ENCODE results near the gene CDH8. TPM values are rescaled to one million over a fixed set of nuclear protein-coding genes. Genes with fewer than 3 reads are reported as not detected.

The CDH8 gene
- total RNA-seq, 1 donor from 2014 or later: 0.69 TPM

DNA sequence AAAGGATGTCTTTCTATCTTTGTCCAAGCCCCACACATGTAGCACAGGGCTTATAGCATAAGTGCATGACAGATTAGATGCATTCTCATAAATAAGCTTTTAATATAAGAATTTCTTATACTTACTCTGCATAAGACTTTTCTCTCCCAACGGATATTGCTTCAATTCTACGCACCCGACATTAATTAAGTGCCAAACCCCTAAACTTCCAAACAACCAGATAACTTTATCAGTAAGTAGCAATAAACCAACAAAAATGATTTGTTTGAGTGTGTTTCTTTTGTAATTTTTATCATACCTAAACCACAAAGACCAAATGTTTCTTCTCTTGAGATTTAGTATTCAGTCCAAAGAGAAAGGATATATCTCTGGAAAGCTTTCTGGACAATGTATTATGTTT lies 391.5 kb downstream of the CDH8 start:
- H3K27ac Mint-ChIP-seq: no peak overlapping the region
- no peak overlapping the region for H3K4me3 Mint-ChIP-seq
- ATAC-seq (ENCODE audit: low read depth) (no peak), DNase-seq (no peak)
- no peaks in the 10 kb centered on the region for H3K4me1 Mint-ChIP-seq
- ChIA-PET CTCF (no interaction called here), POLR2A (no interaction called here)
- no peaks in the 10 kb centered on the region for H3K36me3 Mint-ChIP-seq (ENCODE audit: low read depth)
- intact Hi-C loops (cut with micrococcal nuclease): no loop called here
- H3K9me3 Mint-ChIP-seq: peaks cover 5% of the 10 kb centered on the region
- TF ChIP-seq, protein P1, sequence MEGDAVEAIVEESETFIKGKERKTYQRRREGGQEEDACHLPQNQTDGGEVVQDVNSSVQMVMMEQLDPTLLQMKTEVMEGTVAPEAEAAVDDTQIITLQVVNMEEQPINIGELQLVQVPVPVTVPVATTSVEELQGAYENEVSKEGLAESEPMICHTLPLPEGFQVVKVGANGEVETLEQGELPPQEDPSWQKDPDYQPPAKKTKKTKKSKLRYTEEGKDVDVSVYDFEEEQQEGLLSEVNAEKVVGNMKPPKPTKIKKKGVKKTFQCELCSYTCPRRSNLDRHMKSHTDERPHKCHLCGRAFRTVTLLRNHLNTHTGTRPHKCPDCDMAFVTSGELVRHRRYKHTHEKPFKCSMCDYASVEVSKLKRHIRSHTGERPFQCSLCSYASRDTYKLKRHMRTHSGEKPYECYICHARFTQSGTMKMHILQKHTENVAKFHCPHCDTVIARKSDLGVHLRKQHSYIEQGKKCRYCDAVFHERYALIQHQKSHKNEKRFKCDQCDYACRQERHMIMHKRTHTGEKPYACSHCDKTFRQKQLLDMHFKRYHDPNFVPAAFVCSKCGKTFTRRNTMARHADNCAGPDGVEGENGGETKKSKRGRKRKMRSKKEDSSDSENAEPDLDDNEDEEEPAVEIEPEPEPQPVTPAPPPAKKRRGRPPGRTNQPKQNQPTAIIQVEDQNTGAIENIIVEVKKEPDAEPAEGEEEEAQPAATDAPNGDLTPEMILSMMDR (IDR thresholded peaks at IDR 0.05): no peak
- H3K27me3 Mint-ChIP-seq: no peaks in the 10 kb centered on the region

DNA sequence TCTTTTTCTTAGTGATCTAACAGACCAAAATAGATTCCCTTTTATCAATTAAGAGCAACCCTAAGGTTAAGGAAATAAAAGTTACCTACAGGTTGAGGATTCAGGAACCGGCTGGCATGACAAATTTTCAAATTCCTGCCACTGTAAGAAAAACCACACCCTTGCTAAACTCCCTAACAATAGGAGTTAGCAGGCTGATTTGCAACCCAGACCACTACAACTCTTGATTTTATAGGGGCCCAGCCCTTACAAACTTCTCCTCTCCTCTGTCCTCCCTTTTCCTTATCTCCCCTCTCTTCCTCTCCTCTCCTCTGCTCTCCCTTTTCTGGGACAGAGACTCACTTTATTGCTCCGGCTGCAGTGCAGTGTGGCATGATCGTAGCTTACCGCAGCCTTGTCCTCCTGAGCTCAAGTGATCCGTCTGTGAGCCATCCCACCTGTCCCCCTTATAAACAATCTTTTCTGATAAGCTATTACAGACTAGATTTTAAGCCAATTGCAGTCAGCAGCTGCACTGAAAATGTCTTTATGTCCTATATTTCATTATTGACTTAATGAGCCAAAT lies 418.9 kb downstream of the CDH8 start:
- DNase-seq: no peak
- ATAC-seq (ENCODE audit: low read depth): no peak
- POLR2A ChIA-PET: no interaction called here
- TF ChIP-seq, protein P1 (IDR thresholded peaks at IDR 0.05): no peak
- Mint-ChIP-seq H3K4me3 (no peak overlapping the region), H3K9me3 (peaks cover 7% of the 10 kb centered on the region), H3K27me3 (no peaks in the 10 kb centered on the region), H3K4me1 (no peaks in the 10 kb centered on the region), H3K36me3 (ENCODE audit: low read depth) (no peaks in the 10 kb centered on the region), H3K27ac (no peak overlapping the region)
- CTCF ChIA-PET: no interaction called here
- intact Hi-C loops (cut with micrococcal nuclease): no loop called here

DNA sequence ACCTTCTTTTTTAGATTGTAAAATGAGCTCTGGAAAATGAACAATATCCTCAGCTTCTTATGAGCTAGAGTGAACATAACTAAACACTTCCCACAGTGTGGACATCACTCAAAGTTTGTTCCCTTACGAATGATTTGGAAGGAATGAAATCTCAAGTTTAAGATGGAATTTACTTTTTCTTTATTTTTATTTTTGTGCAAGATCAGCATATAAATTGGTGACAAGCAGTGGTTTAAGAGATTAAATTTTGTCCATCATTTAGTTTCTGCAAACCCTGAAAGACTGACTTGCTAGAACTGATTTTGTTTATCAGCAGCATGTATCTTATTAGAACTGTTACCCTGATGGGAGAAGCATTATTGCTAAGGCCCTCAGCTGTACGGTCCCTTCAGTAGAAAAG lies 420.1 kb downstream of the CDH8 start:
- H3K9me3 Mint-ChIP-seq: peaks cover 8% of the 10 kb centered on the region
- intact Hi-C loops (cut with micrococcal nuclease): no loop called here
- no peaks in the 10 kb centered on the region for H3K36me3 Mint-ChIP-seq (ENCODE audit: low read depth)
- ChIA-PET POLR2A (no interaction called here), CTCF (no interaction called here)
- H3K4me1 Mint-ChIP-seq: no peaks in the 10 kb centered on the region
- ATAC-seq (ENCODE audit: low read depth) (no peak), DNase-seq (no peak)
- H3K4me3 Mint-ChIP-seq: no peak overlapping the region
- no peak overlapping the region for H3K27ac Mint-ChIP-seq
- H3K27me3 Mint-ChIP-seq: no peaks in the 10 kb centered on the region
- TF ChIP-seq, protein P1 (IDR thresholded peaks at IDR 0.05): no peak

DNA sequence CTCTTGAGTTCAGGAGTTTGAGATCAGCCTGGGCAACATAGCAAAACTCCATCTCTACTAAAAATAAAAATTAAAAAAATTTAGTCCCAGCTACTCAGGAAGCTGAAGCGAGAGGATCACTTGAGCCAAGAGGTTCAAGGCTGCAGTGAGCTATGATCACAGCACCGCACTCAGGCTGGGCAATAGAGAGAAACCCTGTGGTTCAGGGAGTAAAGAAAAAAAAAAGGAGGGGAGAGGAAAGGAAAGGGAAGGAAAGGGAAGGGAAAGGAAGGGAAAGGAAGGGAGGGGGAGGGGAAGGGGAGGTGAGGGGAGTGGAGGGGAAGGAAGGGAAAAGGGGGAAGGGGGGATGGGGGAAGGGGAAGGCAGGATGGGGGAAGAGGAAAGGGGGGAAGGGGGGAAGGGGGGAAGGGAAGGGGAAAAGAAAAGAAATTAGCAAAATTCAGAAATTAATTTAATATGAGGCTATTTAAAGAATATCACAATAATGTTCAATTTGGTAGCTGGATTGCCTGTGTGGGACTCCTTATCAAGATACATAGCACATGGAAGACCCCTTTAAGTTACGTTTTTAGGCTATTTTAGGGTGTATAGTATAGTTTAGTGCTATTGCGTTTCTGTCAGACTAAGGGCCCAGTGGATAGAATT lies 424.3 kb downstream of the CDH8 start:
- intact Hi-C loops (cut with micrococcal nuclease): no loop called here
- POLR2A ChIA-PET: no interaction called here
- ATAC-seq (ENCODE audit: low read depth) (no peak), DNase-seq (no peak)
- CTCF ChIA-PET: no interaction called here
- peaks cover 9% of the 10 kb centered on the region for H3K9me3 Mint-ChIP-seq
- no peak overlapping the region for H3K4me3 Mint-ChIP-seq
- H3K27ac Mint-ChIP-seq: no peak overlapping the region
- TF ChIP-seq, protein P1 (IDR thresholded peaks at IDR 0.05): no peak
- no peaks in the 10 kb centered on the region for H3K36me3 Mint-ChIP-seq (ENCODE audit: low read depth)
- H3K4me1 Mint-ChIP-seq: no peaks in the 10 kb centered on the region
- H3K27me3 Mint-ChIP-seq: no peaks in the 10 kb centered on the region

DNA sequence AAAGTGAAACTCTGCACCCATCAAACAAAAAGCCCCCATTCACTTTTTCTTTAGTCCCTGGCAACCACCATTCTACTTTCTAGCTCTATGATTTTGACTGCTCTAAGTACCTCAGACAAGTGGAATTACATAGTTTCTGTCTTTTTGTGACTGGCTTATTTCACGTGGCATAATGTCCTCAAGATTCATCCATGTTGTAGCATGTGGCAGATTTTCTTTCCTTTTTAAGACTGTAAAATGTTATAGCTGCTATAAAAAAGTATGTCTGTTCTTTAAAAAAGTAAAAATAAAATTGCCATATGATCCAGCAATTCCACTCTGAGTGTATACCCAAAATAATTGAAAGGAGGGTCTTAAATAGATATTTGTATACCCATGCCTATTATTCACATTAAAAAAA lies 429.7 kb downstream of the CDH8 start:
- Mint-ChIP-seq H3K4me3 (no peak overlapping the region), H3K27me3 (no peaks in the 10 kb centered on the region), H3K4me1 (no peaks in the 10 kb centered on the region), H3K9me3 (peaks cover 10% of the 10 kb centered on the region), H3K27ac (no peak overlapping the region), H3K36me3 (ENCODE audit: low read depth) (no peaks in the 10 kb centered on the region)
- POLR2A ChIA-PET: no interaction called here
- DNase-seq: no peak
- intact Hi-C loops (cut with micrococcal nuclease): no loop called here
- no peak for ATAC-seq (ENCODE audit: low read depth)
- CTCF ChIA-PET: no interaction called here
- TF ChIP-seq, protein P1 (IDR thresholded peaks at IDR 0.05): no peak
